Activated B cell treated with CpG ODN at 0.5 μM for 24 hours (primary cell): ENCODE results near the gene CLASP1. TPM values are rescaled to one million over a fixed set of nuclear protein-coding genes. Genes with fewer than 3 reads are reported as not detected.

Source experiments
- ATAC-seq: fragments of 200-7000 bp; cut with Tn5 transposase; one replicate; pipeline ENCODE4 v1.10.0; 2021; ENCODE audit warnings: low read depth, mild to moderate bottlenecking, moderate library complexity
- CTCF ChIA-PET: fragments of 350-600 bp; sonication (Branson Sonifier 250); formaldehyde crosslinking; loops from one replicate; lab custom pipeline; 2021; ENCODE audit warnings: antibody characterized with exemption; lab: Charles Lee
- POLR2A ChIA-PET: fragments of 350-600 bp; sonication (Branson Sonifier 250); formaldehyde crosslinking; loops from one replicate; lab custom pipeline; 2021; ENCODE audit warnings: antibody characterized with exemption; lab: Charles Lee
- DNase-seq: peaks from one replicate; pipeline ENCODE4 v3.0.0; 2022
- H3K27ac Mint-ChIP-seq: one replicate; pipeline ENCODE4 v1.8.0; 2020; ENCODE audit warnings: mixed read lengths
- H3K27me3 Mint-ChIP-seq: one replicate; pipeline ENCODE4 v1.8.0; 2021; ENCODE audit warnings: mixed read lengths
- H3K36me3 Mint-ChIP-seq: one replicate; pipeline ENCODE4 v1.8.0; 2021; ENCODE audit warnings: low read depth, mixed read lengths
- H3K4me1 Mint-ChIP-seq: one replicate; pipeline ENCODE4 v1.8.0; 2021; ENCODE audit warnings: mixed read lengths
- H3K4me3 Mint-ChIP-seq: one replicate; pipeline ENCODE4 v1.8.0; 2020; ENCODE audit warnings: mild to moderate bottlenecking, mixed read lengths
- H3K9me3 Mint-ChIP-seq: one replicate; pipeline ENCODE4 v1.8.0; 2020; ENCODE audit warnings: mixed read lengths
- intact Hi-C: fragments of 100-400 bp; cut with micrococcal nuclease; formaldehyde crosslinking; loops from one replicate; pipeline ENCODE4 v1.15.1; 2024
- total RNA-seq: library from RNA; stranded (reverse); gene quantifications from 2 replicates; pipeline ENCODE4 v1.2.3, GENCODE V29; 2022
- TF ChIP-seq, protein P1 (sequence below): fragments of 200-600 bp; IDR thresholded peaks from one replicate; pipeline ENCODE4 v1.8.0; 2022; ENCODE audit warnings: antibody characterized with exemption, mild to moderate bottlenecking

The CLASP1 gene
- total RNA-seq, 1 donor from 2014 or later, result 65.0 TPM

DNA sequence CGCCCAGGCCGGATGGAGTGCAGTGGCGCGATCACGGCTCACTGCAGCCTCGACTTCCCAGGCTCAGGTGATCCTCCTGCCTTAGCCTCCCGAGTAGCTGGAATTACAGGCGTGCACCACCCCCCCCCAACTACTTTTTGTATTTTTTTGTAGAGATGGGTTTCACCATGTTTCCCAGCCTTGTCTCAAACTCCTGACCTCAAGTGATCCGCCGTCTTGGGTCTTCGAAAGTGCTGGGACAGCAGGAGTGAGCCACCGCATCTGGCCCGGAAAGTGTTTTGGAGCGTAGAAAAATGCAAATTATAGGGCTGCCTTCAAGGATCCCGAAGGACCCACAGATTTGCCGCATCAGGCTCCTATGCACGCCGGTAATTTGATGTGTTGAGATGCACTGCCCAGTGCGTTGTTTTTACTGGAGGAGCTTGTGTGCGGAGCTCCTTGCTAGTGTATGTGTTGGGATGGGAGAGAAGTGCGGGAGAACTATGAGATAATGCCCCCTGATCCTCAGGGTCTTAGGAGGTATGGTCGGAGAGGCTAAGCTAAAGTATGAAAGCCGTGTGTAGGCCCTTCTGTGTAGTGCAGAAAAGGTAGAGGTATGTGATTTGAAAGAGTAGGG, 1.2 kb upstream of the CLASP1 start:
- TF ChIP-seq, protein P1, sequence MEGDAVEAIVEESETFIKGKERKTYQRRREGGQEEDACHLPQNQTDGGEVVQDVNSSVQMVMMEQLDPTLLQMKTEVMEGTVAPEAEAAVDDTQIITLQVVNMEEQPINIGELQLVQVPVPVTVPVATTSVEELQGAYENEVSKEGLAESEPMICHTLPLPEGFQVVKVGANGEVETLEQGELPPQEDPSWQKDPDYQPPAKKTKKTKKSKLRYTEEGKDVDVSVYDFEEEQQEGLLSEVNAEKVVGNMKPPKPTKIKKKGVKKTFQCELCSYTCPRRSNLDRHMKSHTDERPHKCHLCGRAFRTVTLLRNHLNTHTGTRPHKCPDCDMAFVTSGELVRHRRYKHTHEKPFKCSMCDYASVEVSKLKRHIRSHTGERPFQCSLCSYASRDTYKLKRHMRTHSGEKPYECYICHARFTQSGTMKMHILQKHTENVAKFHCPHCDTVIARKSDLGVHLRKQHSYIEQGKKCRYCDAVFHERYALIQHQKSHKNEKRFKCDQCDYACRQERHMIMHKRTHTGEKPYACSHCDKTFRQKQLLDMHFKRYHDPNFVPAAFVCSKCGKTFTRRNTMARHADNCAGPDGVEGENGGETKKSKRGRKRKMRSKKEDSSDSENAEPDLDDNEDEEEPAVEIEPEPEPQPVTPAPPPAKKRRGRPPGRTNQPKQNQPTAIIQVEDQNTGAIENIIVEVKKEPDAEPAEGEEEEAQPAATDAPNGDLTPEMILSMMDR, result no peak
- Mint-ChIP-seq H3K36me3 (peaks cover 14% of the 10 kb centered on the region), H3K4me1 (peaks cover 46% of the 10 kb centered on the region), H3K4me3 (peak overlapping the region; percentile 100), H3K9me3 (no peaks in the 10 kb centered on the region), H3K27ac (peak overlapping the region; percentile 100), H3K27me3 (no peaks in the 10 kb centered on the region)
- peak; percentile 21 for DNase-seq
- no peak for ATAC-seq
- CTCF ChIA-PET, result interaction anchor here (1.2 kb wide), 1 partner anchor 120 kb away, joined by 3 read pairs; the partner anchor contains the start of gene RNU4ATAC
- POLR2A ChIA-PET, result interaction anchor here (0.7 to 4.5 kb wide), 17 partner anchors 8 to 124 kb away, joined by 3 to 268 read pairs (median 6); partner anchors contain the start of genes NIFK, RNU4ATAC and TSN
- intact Hi-C loops, result loop anchor here (1.0 to 5.0 kb wide), 4 partner anchors 48 to 1973 kb away; partner anchors contain the start of genes NIFK and TMEM177

DNA sequence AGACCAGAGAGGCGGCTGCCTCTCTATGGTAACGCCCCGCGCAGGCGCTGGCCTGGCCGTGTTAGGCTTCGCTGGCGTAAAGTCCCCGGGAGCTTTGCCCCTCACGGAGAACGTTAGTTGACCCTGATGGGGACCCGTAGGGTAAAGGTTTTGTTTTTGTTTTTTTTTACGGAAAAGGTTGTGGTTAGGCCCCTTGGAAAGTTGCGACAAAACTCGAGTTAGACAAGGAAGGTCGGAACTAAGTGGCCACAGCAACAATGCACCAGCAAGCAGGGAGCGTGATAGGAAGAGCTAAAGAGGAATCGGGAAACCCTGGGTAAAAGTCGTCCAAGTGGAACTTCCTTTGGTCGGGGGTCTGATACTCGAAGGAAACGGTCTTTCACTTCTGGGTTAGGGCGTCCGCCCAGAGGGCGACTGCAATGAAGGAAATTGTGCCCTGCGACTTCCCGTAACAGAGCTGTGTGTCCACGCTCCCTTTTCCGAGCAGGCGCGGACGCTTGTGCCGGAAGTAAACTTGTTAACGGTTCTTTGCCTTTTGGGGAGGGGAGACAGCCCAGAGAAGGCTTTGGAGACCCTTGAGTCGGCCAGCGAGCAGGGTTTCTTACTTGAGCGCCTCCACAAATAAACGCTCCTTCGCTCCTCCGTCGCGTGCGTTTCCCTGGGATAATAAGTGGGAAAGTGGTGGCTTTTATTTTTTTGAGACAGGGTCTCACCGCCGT, 493 bp upstream of the CLASP1 start:
- Mint-ChIP-seq H3K4me3 (peak overlapping the region; percentile 100), H3K4me1 (peaks cover 51% of the 10 kb centered on the region), H3K36me3 (peaks cover 14% of the 10 kb centered on the region), H3K27me3 (no peaks in the 10 kb centered on the region), H3K9me3 (no peaks in the 10 kb centered on the region), H3K27ac (peak overlapping the region; percentile 100)
- DNase-seq (peak; percentile 87), ATAC-seq (peak; percentile 93)
- ChIA-PET CTCF (interaction anchor here (1.0 to 1.2 kb wide), 2 partner anchors 119 kb away, joined by 3 to 7 read pairs; partner anchors contain the start of gene RNU4ATAC), POLR2A (interaction anchor here (0.5 to 4.5 kb wide), 24 partner anchors 9 to 1473 kb away, joined by 3 to 268 read pairs (median 5); partner anchors contain the start of genes NIFK, RNU4ATAC and TSN)
- intact Hi-C loops, result loop anchor here (1.0 to 5.0 kb wide), 8 partner anchors 33 to 1972 kb away; partner anchors contain the start of genes NIFK, TMEM177 and TSN
- TF ChIP-seq, protein P1, result no peak

DNA sequence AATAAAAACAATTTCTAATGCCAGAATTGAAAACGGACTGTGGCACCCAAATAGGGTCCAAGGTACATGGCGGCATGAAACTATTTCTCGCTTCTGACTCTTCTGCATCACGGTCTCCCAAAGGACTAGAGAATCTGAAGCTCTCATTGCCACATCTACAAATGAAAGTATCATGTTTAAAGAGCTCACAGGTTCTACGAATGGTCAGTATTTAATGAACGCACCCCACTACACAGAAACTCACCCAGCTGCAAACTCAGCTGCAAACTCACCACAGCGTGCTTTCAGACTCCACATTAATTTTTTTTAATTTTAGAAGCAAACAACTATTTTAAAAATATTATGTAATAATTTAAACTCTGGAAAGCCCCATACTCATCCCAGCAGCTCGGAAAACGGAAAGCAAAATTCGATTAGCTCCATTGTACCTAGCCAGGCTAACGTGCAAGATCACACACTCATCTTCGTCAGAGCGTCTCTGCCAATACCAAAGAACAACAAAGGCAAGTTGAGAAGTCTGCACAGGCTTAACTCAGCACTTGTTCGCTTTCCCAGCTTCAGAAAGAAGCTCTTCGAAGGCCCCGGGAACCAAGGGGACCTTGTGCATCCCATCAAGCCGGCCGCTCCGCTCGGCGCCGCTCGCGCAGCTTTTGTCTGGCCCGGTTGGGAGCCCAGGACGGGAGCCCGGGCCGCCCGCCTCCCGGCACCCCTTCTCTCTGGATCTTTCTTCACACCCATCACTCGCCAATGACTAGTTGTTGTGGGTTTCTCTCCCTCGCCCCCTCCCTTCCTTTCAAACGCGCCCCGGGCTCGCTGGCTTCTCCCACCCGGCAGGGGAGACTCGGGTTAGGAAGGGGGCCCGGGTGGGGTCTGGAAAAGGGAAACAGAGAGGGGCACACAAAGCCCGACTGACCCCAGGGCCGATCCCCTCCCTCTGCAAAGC, 785 bp downstream of the CLASP1 start:
- ChIA-PET CTCF (interaction anchor here (0.9 kb wide), 1 partner anchor 118 kb away, joined by 5 read pairs; the partner anchor contains the start of gene RNU4ATAC), POLR2A (interaction anchor here (0.6 to 4.5 kb wide), 7 partner anchors 8 to 117 kb away, joined by 5 to 268 read pairs (median 6); partner anchors contain the start of genes NIFK and RNU4ATAC)
- Mint-ChIP-seq H3K27me3 (no peaks in the 10 kb centered on the region), H3K9me3 (no peaks in the 10 kb centered on the region), H3K36me3 (peaks cover 14% of the 10 kb centered on the region), H3K4me3 (peak overlapping the region; percentile 100), H3K27ac (peak overlapping the region; percentile 100), H3K4me1 (peaks cover 56% of the 10 kb centered on the region)
- peak; percentile 52 for DNase-seq
- ATAC-seq, result peak; percentile 9
- intact Hi-C loops, result loop anchor here (1.0 to 2.0 kb wide), 5 partner anchors 10 to 117 kb away; partner anchors contain the start of gene TSN
- TF ChIP-seq, protein P1, result no peak

DNA sequence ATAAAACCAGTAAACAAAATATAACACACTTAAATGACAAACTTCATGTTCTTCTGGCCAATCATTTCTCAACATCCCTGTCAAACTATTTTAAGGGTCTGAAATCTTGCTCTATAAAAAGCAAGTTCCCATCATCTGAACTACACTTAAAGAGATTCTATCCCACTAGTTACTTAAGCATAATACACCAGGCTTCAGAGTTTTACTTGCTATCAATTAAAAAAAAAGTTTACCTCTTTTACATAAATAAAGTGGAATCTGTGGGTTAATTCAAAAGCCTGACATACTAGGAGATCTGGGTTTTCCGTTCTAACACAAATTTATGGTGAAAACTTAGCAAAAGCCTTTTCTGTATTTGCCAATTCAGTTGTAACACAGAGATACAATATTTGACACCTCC, 1.9 kb downstream of the CLASP1 start:
- CTCF ChIA-PET, result no interaction called here
- intact Hi-C loops, result no loop called here
- DNase-seq (no peak), ATAC-seq (no peak)
- POLR2A ChIA-PET, result interaction anchor here (0.6 to 4.5 kb wide), 2 partner anchors 116 to 118 kb away, joined by 4 to 268 read pairs; partner anchors contain the start of gene RNU4ATAC
- Mint-ChIP-seq H3K4me1 (peaks cover 52% of the 10 kb centered on the region), H3K27ac (peak overlapping the region; percentile 53), H3K4me3 (peak overlapping the region; percentile 28), H3K9me3 (no peaks in the 10 kb centered on the region), H3K27me3 (no peaks in the 10 kb centered on the region), H3K36me3 (peaks cover 12% of the 10 kb centered on the region)
- TF ChIP-seq, protein P1, result no peak
